Type B pancreatic cell (in vitro differentiated cells): ENCODE measurements around the gene ACIN1. TPM values are rescaled to one million over a fixed set of nuclear protein-coding genes. Genes with fewer than 3 reads are reported as not detected.

Source experiments
- DNase-seq: peaks from one replicate; pipeline ENCODE4 v3.0.0; 2021; ENCODE audit warnings: mixed read lengths; ENCODE audit not compliant: unreplicated experiment; ENCODE audit errors: extremely low spot score
- H3K27ac Mint-ChIP-seq: 2 replicates; pipeline ENCODE4 v1.8.0; 2021; ENCODE audit warnings: mild to moderate bottlenecking, mixed read lengths
- H3K27me3 Mint-ChIP-seq: 2 replicates; pipeline ENCODE4 v1.8.0; 2021; ENCODE audit warnings: mixed read lengths
- H3K36me3 Mint-ChIP-seq: 2 replicates; pipeline ENCODE4 v1.8.0; 2021; ENCODE audit warnings: mixed read lengths
- H3K4me1 Mint-ChIP-seq: one replicate; pipeline ENCODE4 v1.8.0; 2021; ENCODE audit warnings: mixed read lengths; ENCODE audit not compliant: unreplicated experiment
- H3K4me3 Mint-ChIP-seq: 2 replicates; pipeline ENCODE4 v1.8.0; 2021; ENCODE audit warnings: mild to moderate bottlenecking, mixed read lengths
- H3K9me3 Mint-ChIP-seq: 2 replicates; pipeline ENCODE4 v1.8.0; 2021; ENCODE audit warnings: mixed read lengths
- CTCF ChIP-seq: fragments of 200-600 bp; sonication (generic); conservative IDR thresholded peaks from 2 replicates; pipeline ENCODE4 v1.5.0; 2021; ENCODE audit warnings: antibody characterized with exemption, mild to moderate bottlenecking
- total RNA-seq: library from RNA; stranded (reverse); gene quantifications from 2 replicates; pipeline ENCODE4 v1.2.1, GENCODE V29; 2021; ENCODE audit warnings: low replicate concordance

Gene ACIN1
- total RNA-seq, 1 donor from 2014 or later: 342 TPM

- Mint-ChIP-seq H3K36me3 (no peaks in the 10 kb centered on the region), H3K4me3 (no peak overlapping the region), H3K27me3 (peaks cover 3% of the 10 kb centered on the region), H3K4me1 (peaks cover 24% of the 10 kb centered on the region), H3K27ac (no peak overlapping the region), H3K9me3 (no peaks in the 10 kb centered on the region)
- DNase-seq: no peak
- no peak for TF ChIP-seq CTCF
Measured at GRCh38 chr14:23123419-23123818, 28.5 kb upstream of the ACIN1 start.

- Mint-ChIP-seq H3K27ac (peak overlapping the region; percentile 65), H3K9me3 (no peaks in the 10 kb centered on the region), H3K4me3 (no peak overlapping the region), H3K4me1 (peaks cover 24% of the 10 kb centered on the region), H3K36me3 (no peaks in the 10 kb centered on the region), H3K27me3 (peaks cover 3% of the 10 kb centered on the region)
- no peak for TF ChIP-seq CTCF
- no peak for DNase-seq
Measured at GRCh38 chr14:23122086-23122485, 27.1 kb upstream of the ACIN1 start.

GRCh38 chr14:23121361-23121771 lies 26.4 kb upstream of the ACIN1 start:
- H3K4me3 Mint-ChIP-seq: peak overlapping the region; percentile 53
- peak overlapping the region; percentile 88 for H3K27ac Mint-ChIP-seq
- H3K9me3 Mint-ChIP-seq: no peaks in the 10 kb centered on the region
- H3K27me3 Mint-ChIP-seq: peaks cover 3% of the 10 kb centered on the region
- no peaks in the 10 kb centered on the region for H3K36me3 Mint-ChIP-seq
- no peak for TF ChIP-seq CTCF
- H3K4me1 Mint-ChIP-seq: peaks cover 24% of the 10 kb centered on the region
- DNase-seq: no peak

- peak; percentile 90 for DNase-seq
- peaks cover 6% of the 10 kb centered on the region for H3K27me3 Mint-ChIP-seq
- H3K36me3 Mint-ChIP-seq: no peaks in the 10 kb centered on the region
- H3K27ac Mint-ChIP-seq: peak overlapping the region; percentile 88
- H3K4me1 Mint-ChIP-seq: peaks cover 24% of the 10 kb centered on the region
- peak; percentile 100 for TF ChIP-seq CTCF
- H3K4me3 Mint-ChIP-seq: peak overlapping the region; percentile 53
- H3K9me3 Mint-ChIP-seq: no peaks in the 10 kb centered on the region
Measured at GRCh38 chr14:23120541-23121251, 25.8 kb upstream of the ACIN1 start.

- H3K4me1 Mint-ChIP-seq: peaks cover 28% of the 10 kb centered on the region
- no peak overlapping the region for H3K27ac Mint-ChIP-seq
- H3K4me3 Mint-ChIP-seq: no peak overlapping the region
- no peaks in the 10 kb centered on the region for H3K9me3 Mint-ChIP-seq
- no peak for TF ChIP-seq CTCF
- DNase-seq: no peak
- peaks cover 10% of the 10 kb centered on the region for H3K27me3 Mint-ChIP-seq
- no peaks in the 10 kb centered on the region for H3K36me3 Mint-ChIP-seq
Measured at GRCh38 chr14:23119363-23120327, 24.7 kb upstream of the ACIN1 start.
